ENCODE measurements around the gene SCUBE3. TPM values are rescaled to one million over a fixed set of nuclear protein-coding genes. Genes with fewer than 3 reads are reported as not detected.

The SCUBE3 gene
- total and polyA plus RNA-seq, 9 of the 15 experiments (the other 6 are each of a cell fraction or from before 2014, with no cell fraction given): 0.01 to 0.11 TPM; not detected in 7

DNA sequence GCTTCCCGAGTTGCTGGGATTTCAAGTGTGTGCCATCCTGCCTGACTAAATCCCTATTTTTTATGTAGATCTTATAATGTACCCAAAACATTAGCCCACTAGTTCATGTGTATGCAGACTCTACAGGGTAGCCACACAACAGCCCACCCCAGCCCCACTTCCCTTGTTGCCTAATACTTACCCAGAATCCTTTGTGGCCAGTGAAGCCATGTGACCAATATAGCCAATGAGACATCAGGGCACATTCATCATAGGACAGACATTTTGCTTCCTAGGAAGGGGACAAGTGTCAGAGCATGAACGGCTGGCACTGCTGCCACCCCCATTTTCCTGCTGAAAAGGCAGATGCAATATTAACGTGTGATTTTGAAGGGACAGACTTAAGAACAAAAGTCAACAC lies 36.6 kb upstream of the SCUBE3 start (continued):
- TF ChIP-seq, protein P1, sequence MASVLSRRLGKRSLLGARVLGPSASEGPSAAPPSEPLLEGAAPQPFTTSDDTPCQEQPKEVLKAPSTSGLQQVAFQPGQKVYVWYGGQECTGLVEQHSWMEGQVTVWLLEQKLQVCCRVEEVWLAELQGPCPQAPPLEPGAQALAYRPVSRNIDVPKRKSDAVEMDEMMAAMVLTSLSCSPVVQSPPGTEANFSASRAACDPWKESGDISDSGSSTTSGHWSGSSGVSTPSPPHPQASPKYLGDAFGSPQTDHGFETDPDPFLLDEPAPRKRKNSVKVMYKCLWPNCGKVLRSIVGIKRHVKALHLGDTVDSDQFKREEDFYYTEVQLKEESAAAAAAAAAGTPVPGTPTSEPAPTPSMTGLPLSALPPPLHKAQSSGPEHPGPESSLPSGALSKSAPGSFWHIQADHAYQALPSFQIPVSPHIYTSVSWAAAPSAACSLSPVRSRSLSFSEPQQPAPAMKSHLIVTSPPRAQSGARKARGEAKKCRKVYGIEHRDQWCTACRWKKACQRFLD (CRISPR knock-in tag; IDR thresholded peaks at IDR 0.05): no peak
- TF ChIP-seq MCM3 (IDR thresholded peaks at IDR 0.05) (no peak), ZNF143 (CRISPR knock-in tag; IDR thresholded peaks at IDR 0.05) (peak; percentile 82), TCFL5 (CRISPR knock-in tag; conservative IDR thresholded peaks at IDR 0.05) (no peak), TCF7 (IDR thresholded peaks at IDR 0.05; ENCODE audit: borderline replicate concordance) (no peak), ZFP30 (CRISPR knock-in tag; IDR thresholded peaks at IDR 0.05; ENCODE audit: borderline replicate concordance) (no peak), ZNF384 (IDR thresholded peaks at IDR 0.05; ENCODE audit: low read depth, low read length) (no peak), ESRRB (CRISPR knock-in tag; IDR thresholded peaks at IDR 0.05; ENCODE audit: borderline replicate concordance) (no peak), ZNF76 (CRISPR knock-in tag; IDR thresholded peaks at IDR 0.05; ENCODE audit: borderline replicate concordance) (no peak), RBM22 (IDR thresholded peaks at IDR 0.05; ENCODE audit: low read depth, low read length, poor library complexity, severe bottlenecking) (no peak)
- TF ChIP-seq, protein P2, sequence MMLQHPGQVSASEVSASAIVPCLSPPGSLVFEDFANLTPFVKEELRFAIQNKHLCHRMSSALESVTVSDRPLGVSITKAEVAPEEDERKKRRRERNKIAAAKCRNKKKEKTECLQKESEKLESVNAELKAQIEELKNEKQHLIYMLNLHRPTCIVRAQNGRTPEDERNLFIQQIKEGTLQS (IDR thresholded peaks at IDR 0.05): peak; percentile 60
- TF ChIP-seq, protein P2 (CRISPR knock-in tag; conservative IDR thresholded peaks at IDR 0.05): no peak
- TF ChIP-seq, protein P3, sequence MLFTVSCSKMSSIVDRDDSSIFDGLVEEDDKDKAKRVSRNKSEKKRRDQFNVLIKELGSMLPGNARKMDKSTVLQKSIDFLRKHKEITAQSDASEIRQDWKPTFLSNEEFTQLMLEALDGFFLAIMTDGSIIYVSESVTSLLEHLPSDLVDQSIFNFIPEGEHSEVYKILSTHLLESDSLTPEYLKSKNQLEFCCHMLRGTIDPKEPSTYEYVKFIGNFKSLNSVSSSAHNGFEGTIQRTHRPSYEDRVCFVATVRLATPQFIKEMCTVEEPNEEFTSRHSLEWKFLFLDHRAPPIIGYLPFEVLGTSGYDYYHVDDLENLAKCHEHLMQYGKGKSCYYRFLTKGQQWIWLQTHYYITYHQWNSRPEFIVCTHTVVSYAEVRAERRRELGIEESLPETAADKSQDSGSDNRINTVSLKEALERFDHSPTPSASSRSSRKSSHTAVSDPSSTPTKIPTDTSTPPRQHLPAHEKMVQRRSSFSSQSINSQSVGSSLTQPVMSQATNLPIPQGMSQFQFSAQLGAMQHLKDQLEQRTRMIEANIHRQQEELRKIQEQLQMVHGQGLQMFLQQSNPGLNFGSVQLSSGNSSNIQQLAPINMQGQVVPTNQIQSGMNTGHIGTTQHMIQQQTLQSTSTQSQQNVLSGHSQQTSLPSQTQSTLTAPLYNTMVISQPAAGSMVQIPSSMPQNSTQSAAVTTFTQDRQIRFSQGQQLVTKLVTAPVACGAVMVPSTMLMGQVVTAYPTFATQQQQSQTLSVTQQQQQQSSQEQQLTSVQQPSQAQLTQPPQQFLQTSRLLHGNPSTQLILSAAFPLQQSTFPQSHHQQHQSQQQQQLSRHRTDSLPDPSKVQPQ (CRISPR knock-in tag; IDR thresholded peaks at IDR 0.05; ENCODE audit: borderline replicate concordance): no peak
- TF ChIP-seq, protein P4, sequence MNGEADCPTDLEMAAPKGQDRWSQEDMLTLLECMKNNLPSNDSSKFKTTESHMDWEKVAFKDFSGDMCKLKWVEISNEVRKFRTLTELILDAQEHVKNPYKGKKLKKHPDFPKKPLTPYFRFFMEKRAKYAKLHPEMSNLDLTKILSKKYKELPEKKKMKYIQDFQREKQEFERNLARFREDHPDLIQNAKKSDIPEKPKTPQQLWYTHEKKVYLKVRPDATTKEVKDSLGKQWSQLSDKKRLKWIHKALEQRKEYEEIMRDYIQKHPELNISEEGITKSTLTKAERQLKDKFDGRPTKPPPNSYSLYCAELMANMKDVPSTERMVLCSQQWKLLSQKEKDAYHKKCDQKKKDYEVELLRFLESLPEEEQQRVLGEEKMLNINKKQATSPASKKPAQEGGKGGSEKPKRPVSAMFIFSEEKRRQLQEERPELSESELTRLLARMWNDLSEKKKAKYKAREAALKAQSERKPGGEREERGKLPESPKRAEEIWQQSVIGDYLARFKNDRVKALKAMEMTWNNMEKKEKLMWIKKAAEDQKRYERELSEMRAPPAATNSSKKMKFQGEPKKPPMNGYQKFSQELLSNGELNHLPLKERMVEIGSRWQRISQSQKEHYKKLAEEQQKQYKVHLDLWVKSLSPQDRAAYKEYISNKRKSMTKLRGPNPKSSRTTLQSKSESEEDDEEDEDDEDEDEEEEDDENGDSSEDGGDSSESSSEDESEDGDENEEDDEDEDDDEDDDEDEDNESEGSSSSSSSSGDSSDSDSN (IDR thresholded peaks at IDR 0.05; ENCODE audit: borderline replicate concordance in 1 of 2, low read depth in 2 of 2, low read length in 2 of 2): no peak
- TF ChIP-seq, protein P5, sequence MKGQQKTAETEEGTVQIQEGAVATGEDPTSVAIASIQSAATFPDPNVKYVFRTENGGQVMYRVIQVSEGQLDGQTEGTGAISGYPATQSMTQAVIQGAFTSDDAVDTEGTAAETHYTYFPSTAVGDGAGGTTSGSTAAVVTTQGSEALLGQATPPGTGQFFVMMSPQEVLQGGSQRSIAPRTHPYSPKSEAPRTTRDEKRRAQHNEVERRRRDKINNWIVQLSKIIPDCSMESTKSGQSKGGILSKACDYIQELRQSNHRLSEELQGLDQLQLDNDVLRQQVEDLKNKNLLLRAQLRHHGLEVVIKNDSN (CRISPR knock-in tag; IDR thresholded peaks at IDR 0.05): peak; percentile 96
- TF ChIP-seq, protein P6, sequence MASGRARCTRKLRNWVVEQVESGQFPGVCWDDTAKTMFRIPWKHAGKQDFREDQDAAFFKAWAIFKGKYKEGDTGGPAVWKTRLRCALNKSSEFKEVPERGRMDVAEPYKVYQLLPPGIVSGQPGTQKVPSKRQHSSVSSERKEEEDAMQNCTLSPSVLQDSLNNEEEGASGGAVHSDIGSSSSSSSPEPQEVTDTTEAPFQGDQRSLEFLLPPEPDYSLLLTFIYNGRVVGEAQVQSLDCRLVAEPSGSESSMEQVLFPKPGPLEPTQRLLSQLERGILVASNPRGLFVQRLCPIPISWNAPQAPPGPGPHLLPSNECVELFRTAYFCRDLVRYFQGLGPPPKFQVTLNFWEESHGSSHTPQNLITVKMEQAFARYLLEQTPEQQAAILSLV (tag; IDR thresholded peaks at IDR 0.05): peak; percentile 26; the same call in 1 of the 2 replicates
- TF ChIP-seq, protein P7, sequence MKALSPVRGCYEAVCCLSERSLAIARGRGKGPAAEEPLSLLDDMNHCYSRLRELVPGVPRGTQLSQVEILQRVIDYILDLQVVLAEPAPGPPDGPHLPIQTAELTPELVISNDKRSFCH (CRISPR knock-in tag; IDR thresholded peaks at IDR 0.05): no peak
- TF ChIP-seq, protein P7 (tag; IDR thresholded peaks at IDR 0.05): no peak
